Omental fat pad (tissue), 4 donors: ENCODE results near the gene CD37. TPM values are rescaled to one million over a fixed set of nuclear protein-coding genes. Genes with fewer than 3 reads are reported as not detected.
"Not testable (repeated sequence)": the region's sequence is repeated elsewhere in the genome, so short reads cannot be mapped to it uniquely, and the experiment has no call there.

ENCODE experiments used
- ATAC-seq: fragments of 150-250 bp; one replicate; pipeline ENCODE4 v1.9.1; 2016; ENCODE audit warnings: mild to moderate bottlenecking, moderate library complexity; ENCODE audit not compliant: low FRiP score
- DNase-seq: peaks from one replicate; pipeline ENCODE4 v3.0.0-alpha.2; 2019; ENCODE audit warnings: low spot score
- total RNA-seq, 4 donors: library from RNA; depleted of rRNA; stranded (reverse); fragments of >200 nt; gene quantifications; one replicate each; pipeline ENCODE4 v1.1.0, GENCODE V29; 2016
- TF ChIP-seq, protein P1 (sequence below), 3 donors: fragments of 450-650 bp; IDR thresholded peaks; one replicate each; pipeline ENCODE4 v1.5.1; 2016 to 2017; ENCODE audit warnings: antibody characterized with exemption in 3 of 3, mild to moderate bottlenecking in 3 of 3, moderate library complexity in 2 of 3

CD37 gene, protein sequence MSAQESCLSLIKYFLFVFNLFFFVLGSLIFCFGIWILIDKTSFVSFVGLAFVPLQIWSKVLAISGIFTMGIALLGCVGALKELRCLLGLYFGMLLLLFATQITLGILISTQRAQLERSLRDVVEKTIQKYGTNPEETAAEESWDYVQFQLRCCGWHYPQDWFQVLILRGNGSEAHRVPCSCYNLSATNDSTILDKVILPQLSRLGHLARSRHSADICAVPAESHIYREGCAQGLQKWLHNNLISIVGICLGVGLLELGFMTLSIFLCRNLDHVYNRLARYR
- 10 to 100 TPM; 10.3 to 43.8 (median 21.5) TPM for total RNA-seq

DNA sequence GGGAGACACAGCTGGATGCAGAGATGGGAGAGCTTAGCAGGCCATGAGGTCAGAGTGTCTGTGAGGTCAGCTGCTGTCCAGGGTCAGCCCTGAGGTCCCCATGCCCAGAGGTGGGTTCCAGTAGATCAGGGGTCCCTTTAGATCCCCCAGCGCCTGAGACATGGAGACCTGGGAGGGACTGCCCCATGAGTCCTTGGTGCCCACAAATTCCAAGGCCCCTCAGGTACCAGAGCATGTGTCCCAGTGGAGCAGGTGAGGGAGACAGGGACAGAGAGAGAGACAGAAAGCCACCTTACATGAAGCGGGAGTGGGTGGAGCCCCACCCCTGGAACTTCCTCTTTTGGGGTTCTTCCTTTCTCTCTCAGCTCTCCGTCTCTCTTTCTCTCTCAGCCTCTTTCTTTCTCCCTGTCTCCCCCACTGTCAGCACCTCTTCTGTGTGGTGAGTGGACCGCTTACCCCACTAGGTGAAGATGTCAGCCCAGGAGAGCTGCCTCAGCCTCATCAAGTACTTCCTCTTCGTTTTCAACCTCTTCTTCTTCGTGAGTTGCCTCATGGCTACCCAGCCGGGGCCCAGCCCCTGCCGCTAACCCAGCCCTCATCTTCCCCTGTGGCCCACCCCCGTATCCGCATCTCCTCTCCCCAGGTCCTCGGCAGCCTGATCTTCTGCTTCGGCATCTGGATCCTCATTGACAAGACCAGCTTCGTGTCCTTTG is at the start of gene CD37:
CD37 (plus strand) TSS at position 336 of the 713 bp plus-strand sequence; CDS start at position 471, 135 bp downstream.
- no peak for ATAC-seq
- no peak for DNase-seq
- TF ChIP-seq, protein P1, sequence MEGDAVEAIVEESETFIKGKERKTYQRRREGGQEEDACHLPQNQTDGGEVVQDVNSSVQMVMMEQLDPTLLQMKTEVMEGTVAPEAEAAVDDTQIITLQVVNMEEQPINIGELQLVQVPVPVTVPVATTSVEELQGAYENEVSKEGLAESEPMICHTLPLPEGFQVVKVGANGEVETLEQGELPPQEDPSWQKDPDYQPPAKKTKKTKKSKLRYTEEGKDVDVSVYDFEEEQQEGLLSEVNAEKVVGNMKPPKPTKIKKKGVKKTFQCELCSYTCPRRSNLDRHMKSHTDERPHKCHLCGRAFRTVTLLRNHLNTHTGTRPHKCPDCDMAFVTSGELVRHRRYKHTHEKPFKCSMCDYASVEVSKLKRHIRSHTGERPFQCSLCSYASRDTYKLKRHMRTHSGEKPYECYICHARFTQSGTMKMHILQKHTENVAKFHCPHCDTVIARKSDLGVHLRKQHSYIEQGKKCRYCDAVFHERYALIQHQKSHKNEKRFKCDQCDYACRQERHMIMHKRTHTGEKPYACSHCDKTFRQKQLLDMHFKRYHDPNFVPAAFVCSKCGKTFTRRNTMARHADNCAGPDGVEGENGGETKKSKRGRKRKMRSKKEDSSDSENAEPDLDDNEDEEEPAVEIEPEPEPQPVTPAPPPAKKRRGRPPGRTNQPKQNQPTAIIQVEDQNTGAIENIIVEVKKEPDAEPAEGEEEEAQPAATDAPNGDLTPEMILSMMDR (IDR thresholded peaks at IDR 0.05), result no peak

DNA sequence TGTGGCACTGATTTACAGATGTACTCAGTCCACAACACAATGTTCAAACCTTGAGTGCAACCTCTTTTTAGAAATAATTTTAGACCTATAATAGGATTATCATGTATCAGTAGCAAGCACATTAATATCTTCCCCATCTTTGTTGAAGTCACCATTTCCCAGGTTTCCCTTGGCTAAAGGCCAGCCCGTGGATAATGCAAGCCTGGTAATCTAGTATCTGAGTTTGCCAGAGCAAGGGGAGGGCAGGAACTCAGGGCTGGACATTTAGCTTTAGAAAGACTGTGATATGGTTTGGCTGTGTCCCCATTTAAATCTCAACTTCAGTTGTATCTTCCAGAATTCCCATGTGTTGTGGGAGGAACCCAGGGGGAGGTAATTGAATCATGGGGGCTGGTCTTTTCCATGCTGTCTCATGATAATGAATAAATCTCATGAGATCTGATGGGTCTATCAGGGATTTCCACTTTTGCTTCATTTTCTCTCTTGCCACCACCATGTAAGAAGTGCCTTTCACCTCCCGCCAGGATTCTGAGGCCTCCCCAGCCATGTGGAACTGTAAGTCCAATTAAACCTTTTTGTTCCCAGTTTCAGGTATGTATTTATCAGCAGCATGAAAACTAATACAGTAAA is 48.0 kb upstream of the CD37 start:
- TF ChIP-seq, protein P1 (IDR thresholded peaks at IDR 0.05), result no peak
- DNase-seq, result no peak
- no peak for ATAC-seq

DNA sequence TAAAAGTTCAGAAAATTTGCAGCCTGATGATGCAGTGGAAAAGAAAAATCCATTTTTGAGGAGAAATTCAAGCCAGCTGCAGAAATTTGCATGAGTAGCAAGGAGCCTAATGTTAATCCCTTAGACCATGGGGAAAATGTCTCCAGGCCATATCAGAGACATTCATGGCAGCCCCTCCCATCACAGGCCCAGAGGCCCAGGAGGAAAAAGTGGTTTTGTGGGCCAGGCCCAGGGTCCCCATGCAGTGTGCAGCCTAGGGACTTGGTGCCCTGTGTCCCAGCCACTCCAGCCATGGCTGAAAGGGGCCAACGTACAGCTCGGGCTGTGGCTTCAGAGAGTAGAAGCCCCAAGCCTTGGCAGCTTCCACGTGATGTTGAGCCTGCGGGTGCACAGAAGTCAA is 47.0 kb upstream of the CD37 start:
- not testable (repeated sequence) for ATAC-seq, DNase-seq

DNA sequence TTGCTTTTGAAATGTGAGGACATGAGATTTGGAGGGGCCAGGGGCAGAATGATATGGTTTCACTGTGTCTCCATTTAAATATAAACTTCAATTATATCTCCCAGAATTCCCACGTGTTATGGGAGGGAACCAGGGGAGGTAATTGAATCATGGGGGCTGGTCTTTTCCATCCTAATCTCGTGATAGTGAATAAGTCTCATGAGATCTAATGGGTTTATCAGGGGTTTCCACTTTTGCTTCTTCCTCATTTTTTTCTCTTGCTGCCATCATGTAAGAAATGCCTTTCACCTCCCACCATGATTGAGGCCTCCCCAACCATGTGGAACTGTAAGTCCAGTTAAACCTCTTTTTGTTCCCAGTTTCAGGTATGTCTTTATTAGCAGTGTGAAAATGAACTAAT is 45.9 kb upstream of the CD37 start:
- not testable (repeated sequence) for ATAC-seq, DNase-seq

DNA sequence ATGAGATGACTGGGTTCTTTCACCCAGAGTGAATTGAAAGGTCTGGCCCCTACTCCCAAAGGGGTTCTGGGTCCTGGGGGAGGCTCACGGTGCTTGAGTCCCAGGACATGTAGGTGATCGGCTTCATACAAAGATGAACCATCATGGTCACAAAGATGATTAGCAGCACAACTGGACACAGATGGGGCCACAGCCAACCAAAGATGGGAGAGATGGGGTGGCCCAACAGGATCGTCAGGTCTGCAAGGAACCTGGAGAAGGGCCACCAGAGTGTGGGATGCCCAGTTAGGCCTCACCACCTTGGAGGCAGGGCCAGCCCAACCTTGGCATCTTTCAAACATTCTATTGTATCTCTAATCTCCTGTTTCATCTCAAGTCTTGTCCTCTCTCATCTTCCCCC is 44.7 kb upstream of the CD37 start:
- TF ChIP-seq, protein P1 (IDR thresholded peaks at IDR 0.05), result no peak
- no peak for DNase-seq
- ATAC-seq, result no peak

DNA sequence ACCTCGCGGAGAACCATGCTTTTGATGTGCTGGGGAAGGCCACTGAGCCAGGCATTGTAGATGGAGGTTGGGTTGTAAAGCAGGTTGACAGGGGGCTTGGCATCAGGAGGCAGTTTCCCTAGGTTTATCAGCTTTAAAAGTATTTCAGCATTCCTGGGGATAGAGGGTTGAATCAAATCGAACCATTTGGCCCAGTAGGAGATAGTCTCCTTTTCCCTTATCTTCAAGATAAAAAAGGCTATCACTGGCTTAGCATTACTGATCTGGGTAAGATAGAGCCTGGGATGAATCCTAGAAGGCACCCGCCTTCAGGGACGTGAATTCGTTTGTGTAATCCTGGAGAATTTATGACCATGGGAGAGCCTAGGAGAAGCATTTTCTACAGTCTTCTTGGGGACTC is 40.8 kb upstream of the CD37 start:
- ATAC-seq, result no peak
- TF ChIP-seq, protein P1 (IDR thresholded peaks at IDR 0.05), result no peak

DNA sequence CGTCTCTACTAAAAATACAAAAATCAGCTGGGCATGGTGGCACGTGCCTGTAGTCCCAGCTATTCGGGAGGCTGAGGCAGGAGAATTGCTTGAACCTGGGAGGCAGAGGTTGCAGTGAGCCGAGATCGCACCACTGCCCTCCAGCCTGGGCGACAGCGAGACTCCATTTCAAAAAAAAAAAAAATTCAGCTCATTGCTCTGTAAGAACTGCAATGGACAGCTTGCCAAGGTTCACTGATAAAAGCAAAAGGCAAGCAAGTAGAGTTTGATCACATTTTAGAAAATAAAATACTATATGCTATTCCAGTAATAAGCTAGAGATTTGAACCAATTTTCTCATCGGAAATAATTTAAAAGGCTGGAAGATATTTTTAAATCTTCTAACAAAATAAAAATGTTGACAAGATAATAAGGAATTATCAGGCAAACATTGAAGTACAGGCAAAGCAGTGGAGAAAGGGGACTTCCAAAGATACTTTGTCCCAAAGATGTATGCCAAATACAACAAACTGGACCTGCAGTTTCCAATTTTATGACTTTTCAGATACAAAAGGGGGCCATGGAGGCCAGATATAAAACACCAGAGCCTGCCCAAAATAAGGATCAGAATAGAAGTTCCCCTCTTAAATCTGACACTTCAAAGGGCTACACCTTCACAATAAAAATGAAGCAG is 39.9 kb upstream of the CD37 start:
- ATAC-seq (no peak), DNase-seq (no peak)
- TF ChIP-seq, protein P1 (IDR thresholded peaks at IDR 0.05), result no peak

More for the DNA sequence above, 40.8 kb upstream of the CD37 start:
- DNase-seq, result no peak
